ENCODE data around the gene SPSB3. TPM values are rescaled to one million over a fixed set of nuclear protein-coding genes. Genes with fewer than 3 reads are reported as not detected.
"Not testable (repeated sequence)": the region's sequence is repeated elsewhere in the genome, so short reads cannot be mapped to it uniquely, and the experiment has no call there.

The SPSB3 gene
- polyA plus RNA-seq, 4 donors, result 31.6 to 56.5 (median 48.5) TPM

GRCh38 chr16:1817276-1817589 is 34.9 kb upstream of the SPSB3 start:
- DNase-seq (ENCODE audit: low read depth in 4 of 4, low spot score in 2 of 4), result no peak

DNA sequence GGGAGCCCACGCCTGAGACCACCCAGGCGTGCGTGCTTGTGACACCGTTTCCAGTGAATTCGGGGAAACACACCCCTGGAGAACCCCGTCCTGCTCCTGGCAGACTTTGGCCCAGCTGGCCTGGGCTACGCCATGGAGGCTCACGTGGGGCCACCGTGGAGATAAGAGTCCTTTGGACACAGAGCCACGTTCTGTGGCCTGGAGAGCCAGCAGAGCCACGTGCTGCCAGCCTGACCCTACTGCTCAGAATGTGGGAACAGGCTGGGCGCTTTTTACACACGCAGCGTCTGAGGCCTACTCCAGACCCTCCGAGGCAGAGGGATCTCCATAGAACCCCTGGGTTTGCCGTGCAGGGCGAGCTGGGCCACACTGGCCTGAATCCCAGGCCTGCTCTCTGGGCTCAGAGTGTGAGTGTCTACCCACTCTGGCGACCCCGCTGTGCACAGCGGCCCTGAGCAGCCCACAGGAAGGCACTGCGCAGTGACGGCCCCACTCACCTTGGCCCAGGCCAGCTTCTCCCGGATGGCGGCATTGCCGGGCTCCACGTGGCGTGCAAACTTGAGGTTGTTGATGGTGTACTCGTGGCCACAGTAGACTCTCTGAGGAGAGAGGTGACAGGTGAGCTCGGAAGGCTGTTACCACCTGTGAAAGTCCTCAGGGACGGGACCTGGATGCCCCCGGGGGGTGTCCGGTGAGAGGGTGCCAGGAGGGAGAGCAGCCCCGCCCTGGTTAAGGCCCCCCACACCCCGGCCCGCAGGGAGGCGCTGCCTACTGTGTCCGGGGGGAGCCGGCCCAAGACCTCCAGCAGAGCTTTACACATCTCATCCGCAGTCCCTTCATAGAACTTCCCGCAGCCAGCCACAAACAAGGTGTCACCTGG is 34.3 kb upstream of the SPSB3 start:
- no peak for DNase-seq (ENCODE audit: low read depth in 4 of 4, low spot score in 2 of 4)

DNA sequence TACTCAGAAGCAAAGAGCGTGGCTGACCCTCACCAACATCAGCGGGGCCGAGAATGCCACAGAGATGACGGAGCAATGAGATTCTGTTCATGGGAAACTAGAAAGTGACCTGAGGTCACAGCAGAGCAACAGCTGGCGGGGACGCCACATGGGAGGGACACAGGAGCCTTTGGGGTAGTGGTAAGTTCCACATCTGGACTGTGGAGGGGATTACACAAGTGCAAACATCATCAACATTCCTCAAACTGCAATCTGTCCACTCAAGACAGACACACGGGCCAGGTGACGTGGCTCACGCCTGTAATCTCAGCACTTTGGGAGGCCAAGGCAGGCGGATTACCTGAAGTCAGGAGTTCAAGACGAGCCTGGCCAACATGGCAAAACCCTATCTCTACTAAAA is 33.1 kb upstream of the SPSB3 start:
- DNase-seq (ENCODE audit: low read depth in 4 of 4, low spot score in 2 of 4), result no peak

DNA sequence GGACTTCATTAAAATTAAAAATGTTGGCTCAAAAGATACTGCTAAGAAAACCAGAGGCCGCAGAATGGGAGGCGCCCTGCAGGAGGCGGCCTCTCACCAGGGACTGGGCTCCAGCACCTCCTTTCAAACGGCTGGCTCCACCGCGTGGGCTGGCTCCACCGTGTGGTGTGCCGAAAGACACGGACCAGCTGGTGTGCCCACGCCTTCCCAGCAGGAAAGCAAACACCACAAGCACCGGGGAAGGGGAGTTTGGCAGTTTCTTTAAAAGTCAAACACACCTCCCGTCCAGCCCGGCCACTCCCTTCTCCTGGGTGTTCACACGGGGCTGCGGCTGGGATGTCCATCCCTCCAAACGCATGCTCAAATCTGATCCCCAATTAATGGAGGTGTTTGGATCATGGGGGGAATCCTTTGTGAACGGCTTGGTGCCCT is 30.4 kb upstream of the SPSB3 start:
- DNase-seq (ENCODE audit: low read depth in 4 of 4, low spot score in 2 of 4), result peak in 1 of 4 donors; percentile 58

- DNase-seq (ENCODE audit: low read depth in 4 of 4, low spot score in 2 of 4), result no peak
Measured at GRCh38 chr16:1810536-1810935, 28.2 kb upstream of the SPSB3 start.

- no peak for DNase-seq (ENCODE audit: low read depth in 4 of 4, low spot score in 2 of 4)
Measured at GRCh38 chr16:1810106-1810505, 27.7 kb upstream of the SPSB3 start.

DNA sequence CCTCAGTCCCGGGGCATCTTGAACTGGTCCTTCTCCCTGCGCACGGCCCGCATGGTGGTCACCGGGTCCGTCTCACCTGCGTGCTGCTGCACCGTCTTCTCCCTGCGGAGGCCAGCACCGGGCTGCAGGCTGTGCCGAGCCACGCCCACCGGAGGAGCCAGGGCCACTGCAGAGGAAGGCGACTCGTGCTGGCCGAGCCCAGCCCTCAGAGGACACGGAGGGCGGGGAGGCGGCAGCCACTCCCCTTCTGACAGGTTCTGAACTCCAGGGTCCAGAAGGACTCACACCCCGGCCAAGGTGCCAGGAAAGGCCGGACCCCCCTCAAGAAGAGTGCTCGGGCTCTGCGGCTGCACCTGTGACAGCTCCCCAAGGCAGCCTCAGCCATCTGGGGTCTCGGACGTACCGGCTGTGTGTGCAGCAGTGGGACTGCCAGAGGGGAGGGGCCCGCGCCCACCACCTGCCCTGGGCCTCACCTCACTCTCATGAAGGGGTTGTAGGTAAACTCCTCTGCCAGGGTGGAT is 27.0 kb upstream of the SPSB3 start:
- no peak for DNase-seq (ENCODE audit: low read depth in 4 of 4, low spot score in 2 of 4)

DNA sequence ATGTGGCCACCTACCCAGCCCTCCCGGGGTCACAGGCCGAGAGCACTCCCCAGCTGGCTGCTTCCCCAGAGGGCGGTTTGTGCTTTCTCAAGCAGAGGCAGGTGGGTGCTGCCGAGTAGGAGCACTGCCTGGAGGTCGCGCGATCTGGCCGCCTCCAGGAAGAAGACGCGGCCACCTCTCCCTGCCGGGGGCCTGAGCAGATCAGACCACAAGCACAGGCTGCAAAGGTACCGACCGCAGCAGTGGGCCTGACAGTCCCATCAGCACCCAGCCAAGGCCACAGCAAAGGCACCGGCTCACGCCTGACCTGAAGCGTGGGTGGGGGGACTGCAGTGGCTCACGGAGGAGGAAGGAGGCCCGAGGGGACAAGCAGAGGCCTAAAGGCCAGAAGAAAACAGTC is 26.3 kb upstream of the SPSB3 start:
- no peak for DNase-seq (ENCODE audit: low read depth in 4 of 4, low spot score in 2 of 4)

GRCh38 chr16:1807626-1808025 is 25.3 kb upstream of the SPSB3 start:
- no peak for DNase-seq (ENCODE audit: low read depth in 4 of 4, low spot score in 2 of 4)

DNA sequence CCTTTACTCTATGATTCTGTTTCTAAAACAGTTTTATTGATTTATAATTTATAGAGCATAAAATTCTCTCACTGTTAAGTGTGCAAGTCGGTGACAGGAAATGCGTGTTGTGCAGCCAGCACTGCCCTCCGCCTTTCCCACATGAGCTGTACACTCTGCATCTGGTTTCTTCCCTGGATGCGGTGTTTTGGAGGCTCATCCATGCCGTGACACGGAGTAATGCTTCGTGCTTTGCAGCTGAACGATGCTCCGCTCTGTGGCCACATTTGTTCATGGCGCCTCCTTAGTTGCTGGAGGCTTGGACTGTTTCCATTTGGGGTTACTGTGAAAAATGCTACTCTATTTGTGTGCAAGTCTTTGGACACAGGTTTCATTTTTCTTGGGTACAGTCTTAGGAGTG is 18.3 kb upstream of the SPSB3 start:
- DNase-seq (ENCODE audit: low read depth in 4 of 4, low spot score in 2 of 4), result no peak

- DNase-seq (ENCODE audit: low read depth in 4 of 4, low spot score in 2 of 4), result not testable (repeated sequence)
Measured at GRCh38 chr16:1799263-1799662, 16.9 kb upstream of the SPSB3 start.

DNA sequence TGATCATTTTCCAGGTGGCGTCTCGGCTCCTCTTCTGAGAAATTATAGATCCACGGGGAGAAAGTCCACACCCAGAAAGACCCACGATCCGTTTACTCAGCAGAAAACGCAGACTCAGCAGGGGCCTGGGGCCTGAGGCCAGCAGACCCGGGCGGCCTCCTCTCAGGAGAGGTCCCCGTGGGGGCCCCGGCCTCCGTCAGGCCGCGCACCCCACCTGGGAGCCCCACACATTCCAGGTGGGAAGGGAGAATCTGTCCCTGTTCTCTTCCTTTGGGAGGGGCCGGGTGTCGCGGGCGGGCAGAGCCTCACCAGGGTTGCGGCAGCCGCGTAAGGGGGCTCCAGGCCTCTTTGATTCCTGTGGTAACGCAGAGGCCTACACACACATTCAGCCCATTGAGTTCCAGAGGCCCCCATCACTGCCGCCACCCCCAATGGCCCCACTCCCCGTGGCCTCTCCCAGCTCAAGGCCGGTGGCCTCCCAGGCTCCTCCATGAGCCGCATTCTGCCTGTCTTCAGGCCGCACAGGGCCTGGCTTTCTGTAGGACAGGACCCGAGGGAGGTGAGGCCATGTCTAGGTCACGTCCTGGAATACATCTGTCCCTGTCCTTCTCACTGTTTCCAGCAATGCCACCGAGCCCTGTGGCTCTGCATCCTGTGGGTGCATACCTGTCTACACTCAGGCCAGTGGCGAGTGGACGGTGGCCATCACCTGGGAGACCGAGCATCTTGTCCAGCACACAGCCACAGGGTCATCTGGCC is 12.7 kb upstream of the SPSB3 start:
- DNase-seq (ENCODE audit: low read depth in 4 of 4, low spot score in 2 of 4), result no peak

GRCh38 chr16:1794221-1794871 is 12.0 kb upstream of the SPSB3 start:
- no peak for DNase-seq (ENCODE audit: low read depth in 4 of 4, low spot score in 2 of 4)

DNA sequence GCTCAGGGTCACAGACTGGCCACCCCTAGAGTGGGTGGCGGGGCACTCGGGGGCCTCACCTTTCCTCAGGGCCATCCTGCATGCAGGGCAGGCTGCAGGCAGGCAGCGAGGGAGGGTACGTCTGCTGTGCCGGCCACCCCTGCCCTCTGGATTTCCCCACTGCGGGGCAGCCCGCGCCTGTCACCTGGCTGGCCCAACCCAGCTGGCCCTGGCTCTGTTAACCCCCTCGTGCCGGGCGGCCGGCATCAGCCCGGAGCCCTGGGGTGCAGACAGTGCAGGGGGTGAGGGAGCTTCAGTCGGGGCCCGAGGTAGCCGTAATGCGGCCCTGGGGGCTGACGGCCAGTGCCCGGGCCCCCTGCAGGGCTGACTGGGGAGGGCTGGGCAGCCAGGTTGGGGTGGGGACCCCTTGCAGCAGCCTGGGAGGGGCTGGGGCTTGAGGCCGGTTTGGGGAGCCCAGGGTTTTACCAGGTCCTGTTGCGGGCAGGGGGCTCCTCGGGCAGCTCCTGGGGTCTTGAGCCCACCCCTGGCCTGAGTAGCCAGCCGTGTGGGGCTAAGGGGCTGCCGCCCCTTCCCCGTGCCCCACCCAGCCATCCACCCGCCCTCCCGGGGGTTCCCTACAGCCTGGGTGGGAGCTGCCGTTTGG is 11.3 kb upstream of the SPSB3 start, which contains the start of gene IGFALS:
TSS of gene IGFALS (minus strand) at position 128 of the 643 bp plus-strand sequence. CDS start at position 75, 53 bp downstream.
- DNase-seq (ENCODE audit: low read depth in 4 of 4, low spot score in 2 of 4), result no peak

DNA sequence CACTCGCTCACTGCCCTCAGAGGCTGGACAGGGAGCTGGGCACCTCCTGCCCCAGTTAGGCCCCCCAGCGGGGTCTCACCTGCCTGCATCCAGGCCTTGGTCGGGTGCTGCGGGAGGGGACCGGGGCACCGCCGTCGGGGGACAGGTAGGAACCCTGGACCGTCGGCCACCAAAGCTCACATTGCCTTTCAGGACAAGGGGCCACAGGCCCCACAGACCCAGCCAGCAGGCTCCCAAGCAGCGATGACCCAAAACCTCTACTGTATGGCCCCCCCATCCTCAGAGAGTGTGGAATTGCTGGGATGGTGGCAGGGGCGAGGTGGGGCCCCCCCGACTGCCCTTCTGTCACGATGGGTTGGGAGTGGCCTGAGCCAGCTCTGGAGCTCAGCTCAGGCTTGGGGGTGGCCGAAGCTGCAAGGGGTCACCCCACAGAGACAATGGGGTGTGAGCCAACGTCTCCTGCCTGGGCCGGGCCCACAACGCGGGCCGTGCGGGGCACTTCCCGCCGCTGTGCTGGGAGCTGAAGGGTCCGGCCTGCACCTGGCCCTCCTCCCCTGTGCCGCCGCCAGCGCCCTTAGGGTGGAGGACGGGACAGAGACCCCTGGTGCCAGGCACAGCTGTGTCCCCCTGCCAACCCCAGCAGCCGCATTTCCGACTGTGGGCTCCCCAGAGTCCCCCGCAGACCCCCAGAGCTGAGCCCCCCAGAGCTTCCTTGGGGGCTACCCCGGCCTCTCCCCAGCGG is 10.6 kb upstream of the SPSB3 start:
- DNase-seq (ENCODE audit: low read depth in 4 of 4, low spot score in 2 of 4), result no peak

DNA sequence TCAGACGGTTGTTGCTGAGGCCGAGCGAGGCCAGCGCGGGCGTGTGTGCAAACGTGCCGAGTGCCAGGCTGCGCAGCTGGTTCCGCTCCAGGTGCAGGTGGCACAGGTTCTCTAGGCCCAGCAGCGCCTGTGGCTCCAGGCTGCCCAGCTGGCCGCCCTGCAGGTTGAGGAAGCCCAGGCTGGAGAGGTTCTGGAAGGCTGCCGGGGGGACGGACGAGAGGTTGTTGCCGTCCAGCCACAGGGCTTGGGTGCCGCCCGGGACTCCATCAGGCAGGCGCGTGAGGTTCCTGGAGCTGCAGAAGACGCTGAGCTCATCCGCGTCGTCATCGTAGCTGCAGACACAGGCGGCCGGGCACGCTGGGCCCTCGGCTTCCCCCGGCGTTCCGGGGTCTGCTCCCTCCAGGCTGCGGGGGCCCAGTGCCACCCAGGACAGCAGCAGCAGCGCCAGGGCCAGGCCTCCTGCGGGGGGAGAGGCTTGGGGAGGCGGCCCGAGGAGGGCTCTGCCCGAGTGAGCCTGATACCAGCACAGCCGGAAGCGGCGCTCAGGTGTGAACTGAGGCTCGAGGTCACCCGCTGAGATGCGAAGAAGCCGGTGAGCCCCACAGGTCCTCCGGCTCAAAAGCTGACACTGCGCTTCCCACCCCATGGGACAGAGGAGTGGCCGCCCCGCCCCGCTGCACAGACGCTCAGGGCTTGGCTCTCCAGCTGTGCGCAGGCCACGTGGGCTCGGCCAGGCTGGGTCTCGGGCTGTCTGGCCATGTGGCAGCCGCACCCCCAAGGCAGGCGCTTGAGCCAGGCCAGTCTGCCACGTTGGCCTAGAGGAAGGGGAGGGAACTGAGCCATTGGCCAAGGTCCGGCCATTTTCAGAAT is 9.8 kb upstream of the SPSB3 start:
- DNase-seq (ENCODE audit: low read depth in 4 of 4, low spot score in 2 of 4), result no peak

DNA sequence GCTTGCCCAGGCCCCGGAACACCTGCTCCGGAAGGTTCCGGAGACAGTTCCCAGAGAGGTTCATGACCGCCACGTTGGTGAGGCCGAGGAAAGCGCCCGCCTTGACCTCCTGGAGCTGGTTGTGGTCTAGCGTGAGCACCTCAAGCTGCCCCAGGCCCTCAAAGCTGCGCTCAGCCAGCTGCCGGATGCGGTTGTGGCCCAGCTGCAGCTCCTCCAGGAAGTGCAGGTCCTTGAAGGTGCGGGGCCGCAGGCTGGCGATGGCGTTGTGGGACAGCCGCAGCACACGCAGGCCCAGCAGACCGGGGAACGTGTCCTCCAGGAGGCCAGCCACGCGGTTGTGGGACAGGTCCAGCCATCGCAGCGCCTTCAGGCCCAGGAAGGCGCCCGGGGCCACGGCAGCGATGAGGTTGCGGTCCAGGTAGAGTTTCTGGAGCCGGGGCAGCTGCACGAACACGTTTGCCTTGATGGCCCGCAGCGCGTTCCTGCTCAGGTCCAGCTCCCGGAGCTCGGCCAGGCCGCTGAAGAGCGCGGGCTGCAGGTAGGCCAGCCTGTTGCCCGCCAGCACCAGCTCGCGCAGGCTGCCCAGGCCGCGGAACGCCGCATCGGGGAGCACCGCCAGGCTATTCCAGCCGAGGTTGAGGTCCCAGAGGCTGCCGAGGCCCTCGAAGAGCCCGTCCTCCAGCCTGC is 9.0 kb upstream of the SPSB3 start:
- no peak for DNase-seq (ENCODE audit: low read depth in 4 of 4, low spot score in 2 of 4)

- DNase-seq (ENCODE audit: low read depth in 4 of 4, low spot score in 2 of 4), result no peak
Measured at GRCh38 chr16:1790611-1791255, 8.4 kb upstream of the SPSB3 start.
